ENCODE data around the gene SPX.

DNA sequence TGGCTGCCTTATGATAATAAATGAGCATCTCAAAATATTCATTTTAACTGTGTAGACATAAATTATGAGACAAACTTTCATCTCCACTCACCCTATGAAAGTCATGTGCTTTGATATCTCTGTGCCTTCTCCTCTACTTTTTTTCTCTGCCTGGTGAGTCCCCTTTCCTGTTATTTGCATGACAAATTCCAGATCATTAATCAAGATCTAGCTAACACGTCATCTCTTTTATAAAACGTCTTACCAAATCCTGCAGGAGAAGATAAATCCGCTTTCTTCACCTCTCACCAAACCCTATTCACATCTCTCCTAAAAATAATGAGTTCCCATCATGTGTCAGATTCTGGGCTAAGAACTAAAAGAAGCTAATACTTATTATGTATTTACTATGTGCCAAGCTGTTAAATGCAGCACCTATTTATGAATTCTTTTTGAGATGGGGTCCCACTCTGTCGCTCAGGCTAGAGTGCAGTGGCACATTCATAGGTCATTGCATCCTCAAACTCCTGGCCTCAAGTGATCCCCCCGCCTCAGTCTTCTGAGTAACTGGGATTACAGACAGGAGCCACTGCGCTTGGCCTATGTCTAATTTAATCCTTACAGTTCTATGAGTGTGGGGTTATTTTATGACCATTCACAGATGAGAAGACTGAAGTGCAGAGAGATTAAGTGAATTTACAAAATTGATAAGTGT, 26.7 kb downstream of the SPX start:
- TF ChIP-seq, protein P1, sequence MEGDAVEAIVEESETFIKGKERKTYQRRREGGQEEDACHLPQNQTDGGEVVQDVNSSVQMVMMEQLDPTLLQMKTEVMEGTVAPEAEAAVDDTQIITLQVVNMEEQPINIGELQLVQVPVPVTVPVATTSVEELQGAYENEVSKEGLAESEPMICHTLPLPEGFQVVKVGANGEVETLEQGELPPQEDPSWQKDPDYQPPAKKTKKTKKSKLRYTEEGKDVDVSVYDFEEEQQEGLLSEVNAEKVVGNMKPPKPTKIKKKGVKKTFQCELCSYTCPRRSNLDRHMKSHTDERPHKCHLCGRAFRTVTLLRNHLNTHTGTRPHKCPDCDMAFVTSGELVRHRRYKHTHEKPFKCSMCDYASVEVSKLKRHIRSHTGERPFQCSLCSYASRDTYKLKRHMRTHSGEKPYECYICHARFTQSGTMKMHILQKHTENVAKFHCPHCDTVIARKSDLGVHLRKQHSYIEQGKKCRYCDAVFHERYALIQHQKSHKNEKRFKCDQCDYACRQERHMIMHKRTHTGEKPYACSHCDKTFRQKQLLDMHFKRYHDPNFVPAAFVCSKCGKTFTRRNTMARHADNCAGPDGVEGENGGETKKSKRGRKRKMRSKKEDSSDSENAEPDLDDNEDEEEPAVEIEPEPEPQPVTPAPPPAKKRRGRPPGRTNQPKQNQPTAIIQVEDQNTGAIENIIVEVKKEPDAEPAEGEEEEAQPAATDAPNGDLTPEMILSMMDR (conservative IDR thresholded peaks at IDR 0.05; ENCODE audit: low read depth, low read length): no peak
- TF ChIP-seq RCOR1 (IDR thresholded peaks at IDR 0.05; ENCODE audit: insufficient replicate concordance, low read length) (no peak), RAD21 (IDR thresholded peaks at IDR 0.05; ENCODE audit: low read length) (no peak)
